ENCODE data around the gene EIF4A2. TPM values are rescaled to one million over a fixed set of nuclear protein-coding genes. Genes with fewer than 3 reads are reported as not detected.
A peak's percentile ranks its signal among the peaks of the same experiment; 100 is the strongest.

Gene EIF4A2
- total and polyA plus RNA-seq, 9 of the 15 experiments (the other 6 are each of a cell fraction or from before 2014, with no cell fraction given), result 307 to 754 (median 435) TPM

- no peak for TF ChIP-seq MXI1 (IDR thresholded peaks at IDR 0.05; ENCODE audit: low read depth, low read length)
Observed at GRCh38 chr3:186828340-186828739, 45.0 kb downstream of the EIF4A2 start (continued).

GRCh38 chr3:186831798-186832197 is 48.4 kb downstream of the EIF4A2 start:
- Histone ChIP-seq H3K27ac (ENCODE audit: extremely low read depth, low read depth, low read length) (no peak overlapping the region), H3K4me1 (replicated peaks in 1 of 2; ENCODE audit: control insufficient read depth in 2 of 2, insufficient read depth in 2 of 2, low read length in 2 of 2) (peaks cover 2 to 11% of the 10 kb centered on the region in 2 experiments; a peak in 4 of 5 replicates), H2AFZ (ENCODE audit: low read depth, low read length) (no peak overlapping the region), H3K4me3 (no peak overlapping the region), H3K9ac (ENCODE audit: insufficient read depth in 1 of 2, low read depth in 2 of 2, low read length in 2 of 2) (no peak overlapping the region), H3K9me1 (ENCODE audit: control insufficient read depth, insufficient read depth, low read length) (no peaks in the 10 kb centered on the region), H3K27me3 (ENCODE audit: control insufficient read depth in 2 of 2, insufficient read depth in 2 of 2, low read length in 2 of 2) (peaks cover 23 to 24% of the 10 kb centered on the region in 2 experiments; a peak in 4 of 5 replicates), H3K4me2 (ENCODE audit: insufficient read depth, low read length) (no peak overlapping the region), H3K36me3 (ENCODE audit: control insufficient read depth, insufficient read depth, low read length) (no peaks in the 10 kb centered on the region), H3K9me3 (replicated peaks; ENCODE audit: control insufficient read depth, insufficient read depth, low read depth, low read length) (no peaks in the 10 kb centered on the region), H4K20me1 (replicated peaks; ENCODE audit: control insufficient read depth, insufficient read depth, low read length) (no peaks in the 10 kb centered on the region), H3K79me2 (ENCODE audit: control insufficient read depth, insufficient read depth, low read length) (peaks cover 5% of the 10 kb centered on the region)
- ChIA-PET POLR2A (interaction anchor here (0.5 kb wide), 1 partner anchor 293 kb away, joined by 3 read pairs; no protein-coding TSS in a partner anchor), CTCF (ENCODE audit: low intra/inter-chr PET ratio) (interaction anchor here (0.6 kb wide), 1 partner anchor 488 kb away, joined by 3 read pairs; no protein-coding TSS in a partner anchor)
- DNase-seq (ENCODE audit: extremely low read depth in 1 of 4, low spot score in 3 of 4), result no peak
- 3% methylated on average over 4 of the region's 4 CpGs for WGBS (ENCODE audit: insufficient coverage, low coverage, missing lambda C conversion rate)
- intact Hi-C loops (cut with micrococcal nuclease), result no loop called here
- in situ Hi-C loops (cut with MboI), result no loop called here
- no peak for ATAC-seq
- peak; percentile 54 for FAIRE-seq
- no TSS peak for BruUV-seq (replicated peaks)
- TF ChIP-seq ZNF764 (CRISPR knock-in tag; IDR thresholded peaks at IDR 0.05; ENCODE audit: low read depth) (no peak), REST (IDR thresholded peaks at IDR 0.05; ENCODE audit: borderline replicate concordance) (peak; percentile 86), REST (CRISPR knock-in tag; IDR thresholded peaks at IDR 0.05; ENCODE audit: low read depth) (no peak), MIER1 (IDR thresholded peaks at IDR 0.05; ENCODE audit: low read depth) (0 out of 2 replicates have a peak, but pooled peaks have one; percentile 66), STAT5A (IDR thresholded peaks at IDR 0.05; ENCODE audit: borderline replicate concordance, low read length) (no peak), RFX7 (CRISPR knock-in tag; IDR thresholded peaks at IDR 0.05) (no peak), ATF7 (IDR thresholded peaks at IDR 0.05) (no peak), ZNF445 (CRISPR knock-in tag; IDR thresholded peaks at IDR 0.05; ENCODE audit: low read depth) (no peak), DNMT1 (IDR thresholded peaks at IDR 0.05) (no peak), ZNF507 (tag; conservative IDR thresholded peaks at IDR 0.05) (no peak), NUFIP1 (IDR thresholded peaks at IDR 0.05; ENCODE audit: partially characterized antibody) (no peak), EHMT2 (IDR thresholded peaks at IDR 0.05) (peak; percentile 83)

Measured in K562 (cell line).